ENCODE data around the gene CATSPER3.
A peak's percentile ranks its signal among the peaks of the same experiment; 100 is the strongest.

CATSPER3 gene

GRCh38 chr5:135029477-135030122 is 61.9 kb downstream of the CATSPER3 start:
- no peak for DNase-seq (ENCODE audit: low read depth)
- no peak overlapping the region for H3K4me3 ChIP-seq (ENCODE audit: low read length)
- no peak for TF ChIP-seq CTCF (conservative IDR thresholded peaks at IDR 0.05; ENCODE audit: low read depth, low read length)

- no peak for TF ChIP-seq CTCF (conservative IDR thresholded peaks at IDR 0.05; ENCODE audit: low read depth, low read length)
- DNase-seq (ENCODE audit: low read depth), result no peak
- H3K4me3 ChIP-seq (ENCODE audit: low read length), result no peak overlapping the region
Observed at GRCh38 chr5:135030123-135030955, 62.6 kb downstream of the CATSPER3 start.

GRCh38 chr5:135030956-135031812 is 63.5 kb downstream of the CATSPER3 start:
- H3K4me3 ChIP-seq (ENCODE audit: low read length), result no peak overlapping the region
- TF ChIP-seq CTCF (conservative IDR thresholded peaks at IDR 0.05; ENCODE audit: low read depth, low read length), result no peak
- DNase-seq (ENCODE audit: low read depth), result no peak

GRCh38 chr5:135031813-135032694 is 64.3 kb downstream of the CATSPER3 start:
- no peak overlapping the region for H3K4me3 ChIP-seq (ENCODE audit: low read length)
- no peak for TF ChIP-seq CTCF (conservative IDR thresholded peaks at IDR 0.05; ENCODE audit: low read depth, low read length)
- DNase-seq (ENCODE audit: low read depth), result no peak

- H3K4me3 ChIP-seq (ENCODE audit: low read length), result no peak overlapping the region
- DNase-seq (ENCODE audit: low read depth), result no peak
- TF ChIP-seq CTCF (conservative IDR thresholded peaks at IDR 0.05; ENCODE audit: low read depth, low read length), result no peak
Observed at GRCh38 chr5:135032695-135032998, 64.9 kb downstream of the CATSPER3 start.

GRCh38 chr5:135032999-135033861 is 65.5 kb downstream of the CATSPER3 start:
- no peak for DNase-seq (ENCODE audit: low read depth)
- no peak for TF ChIP-seq CTCF (conservative IDR thresholded peaks at IDR 0.05; ENCODE audit: low read depth, low read length)
- H3K4me3 ChIP-seq (ENCODE audit: low read length), result peak overlapping the region; percentile 14
